Measurements from ENCODE around the gene GLI1.

GRCh38 chr12:57446292-57446960, 13.2 kb upstream of the GLI1 start:
- TF ChIP-seq POLR2A (IDR thresholded peaks at IDR 0.05) (no peak), CTCF (IDR thresholded peaks at IDR 0.05) (no peak), POLR2AphosphoS5 (IDR thresholded peaks at IDR 0.05) (no peak)
